ENCODE results near the gene TMEM231. TPM values are rescaled to one million over a fixed set of nuclear protein-coding genes. Genes with fewer than 3 reads are reported as not detected.

The TMEM231 gene
- total and polyA plus RNA-seq, 9 of the 15 experiments (the other 6 are each of a cell fraction or from before 2014, with no cell fraction given) = 1.6 to 27.6 (median 9.1) TPM

DNA sequence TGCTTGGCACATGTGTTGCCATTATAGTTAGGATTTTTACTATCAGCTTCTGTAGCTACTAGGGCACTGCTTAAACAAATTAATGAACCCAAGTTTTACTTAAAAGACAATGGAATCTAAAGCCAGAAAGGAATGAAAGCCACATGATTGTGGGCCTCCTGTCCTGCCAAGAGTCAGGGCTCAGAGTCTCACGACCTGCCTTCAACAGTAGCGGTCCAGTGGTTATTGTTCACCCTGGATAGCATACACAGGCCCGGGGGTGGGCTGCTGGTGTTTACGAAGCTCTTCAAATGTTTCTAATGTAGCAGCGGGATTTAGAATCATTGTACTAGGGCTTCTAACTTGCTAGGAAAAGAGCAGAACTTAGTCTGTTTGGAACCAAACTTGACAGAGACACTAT, 17.9 kb upstream of the TMEM231 start:
- POLR2A ChIA-PET = interaction anchor here (0.6 to 1.7 kb wide), 4 partner anchors 8 to 47 kb away, joined by 3 to 4 read pairs (median 4); partner anchors contain the start of gene GABARAPL2
- no peak for TF ChIP-seq SIN3A (IDR thresholded peaks at IDR 0.05; ENCODE audit: borderline replicate concordance in 2 of 2, control insufficient read depth in 1 of 2, low read depth in 2 of 2, low read length in 2 of 2)
- TF ChIP-seq, protein P1, sequence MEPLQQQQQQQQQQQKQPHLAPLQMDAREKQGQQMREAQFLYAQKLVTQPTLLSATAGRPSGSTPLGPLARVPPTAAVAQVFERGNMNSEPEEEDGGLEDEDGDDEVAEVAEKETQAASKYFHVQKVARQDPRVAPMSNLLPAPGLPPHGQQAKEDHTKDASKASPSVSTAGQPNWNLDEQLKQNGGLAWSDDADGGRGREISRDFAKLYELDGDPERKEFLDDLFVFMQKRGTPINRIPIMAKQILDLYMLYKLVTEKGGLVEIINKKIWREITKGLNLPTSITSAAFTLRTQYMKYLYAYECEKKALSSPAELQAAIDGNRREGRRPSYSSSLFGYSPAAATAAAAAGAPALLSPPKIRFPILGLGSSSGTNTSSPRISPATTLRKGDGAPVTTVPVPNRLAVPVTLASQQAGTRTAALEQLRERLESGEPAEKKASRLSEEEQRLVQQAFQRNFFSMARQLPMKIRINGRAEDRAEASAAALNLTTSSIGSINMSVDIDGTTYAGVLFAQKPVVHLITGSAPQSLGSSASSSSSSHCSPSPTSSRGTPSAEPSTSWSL (CRISPR knock-in tag; IDR thresholded peaks at IDR 0.05; ENCODE audit: borderline replicate concordance) = no peak
- no peak for TF ChIP-seq ZNF57 (CRISPR knock-in tag; IDR thresholded peaks at IDR 0.05)
- TF ChIP-seq CHD1 (IDR thresholded peaks at IDR 0.05; ENCODE audit: low read length) = no peak
- TF ChIP-seq, protein P2, sequence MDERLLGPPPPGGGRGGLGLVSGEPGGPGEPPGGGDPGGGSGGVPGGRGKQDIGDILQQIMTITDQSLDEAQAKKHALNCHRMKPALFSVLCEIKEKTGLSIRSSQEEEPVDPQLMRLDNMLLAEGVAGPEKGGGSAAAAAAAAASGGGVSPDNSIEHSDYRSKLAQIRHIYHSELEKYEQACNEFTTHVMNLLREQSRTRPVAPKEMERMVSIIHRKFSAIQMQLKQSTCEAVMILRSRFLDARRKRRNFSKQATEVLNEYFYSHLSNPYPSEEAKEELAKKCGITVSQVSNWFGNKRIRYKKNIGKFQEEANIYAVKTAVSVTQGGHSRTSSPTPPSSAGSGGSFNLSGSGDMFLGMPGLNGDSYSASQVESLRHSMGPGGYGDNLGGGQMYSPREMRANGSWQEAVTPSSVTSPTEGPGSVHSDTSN (CRISPR knock-in tag; IDR thresholded peaks at IDR 0.05; ENCODE audit: low read depth) = no peak
- TF ChIP-seq, protein P2 (tag; conservative IDR thresholded peaks at IDR 0.05; ENCODE audit: low read depth) = no peak
- TF ChIP-seq, protein P3, sequence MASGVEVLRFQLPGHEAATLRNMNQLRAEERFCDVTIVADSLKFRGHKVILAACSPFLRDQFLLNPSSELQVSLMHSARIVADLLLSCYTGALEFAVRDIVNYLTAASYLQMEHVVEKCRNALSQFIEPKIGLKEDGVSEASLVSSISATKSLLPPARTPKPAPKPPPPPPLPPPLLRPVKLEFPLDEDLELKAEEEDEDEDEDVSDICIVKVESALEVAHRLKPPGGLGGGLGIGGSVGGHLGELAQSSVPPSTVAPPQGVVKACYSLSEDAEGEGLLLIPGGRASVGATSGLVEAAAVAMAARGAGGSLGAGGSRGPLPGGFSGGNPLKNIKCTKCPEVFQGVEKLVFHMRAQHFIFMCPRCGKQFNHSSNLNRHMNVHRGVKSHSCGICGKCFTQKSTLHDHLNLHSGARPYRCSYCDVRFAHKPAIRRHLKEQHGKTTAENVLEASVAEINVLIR (CRISPR knock-in tag; IDR thresholded peaks at IDR 0.05) = no peak
- TF ChIP-seq PYGO2 (tag; IDR thresholded peaks at IDR 0.05) = no peak
- TF ChIP-seq ILK (tag; IDR thresholded peaks at IDR 0.05; ENCODE audit: borderline replicate concordance, low read depth) = no peak
- TF ChIP-seq, protein P4, sequence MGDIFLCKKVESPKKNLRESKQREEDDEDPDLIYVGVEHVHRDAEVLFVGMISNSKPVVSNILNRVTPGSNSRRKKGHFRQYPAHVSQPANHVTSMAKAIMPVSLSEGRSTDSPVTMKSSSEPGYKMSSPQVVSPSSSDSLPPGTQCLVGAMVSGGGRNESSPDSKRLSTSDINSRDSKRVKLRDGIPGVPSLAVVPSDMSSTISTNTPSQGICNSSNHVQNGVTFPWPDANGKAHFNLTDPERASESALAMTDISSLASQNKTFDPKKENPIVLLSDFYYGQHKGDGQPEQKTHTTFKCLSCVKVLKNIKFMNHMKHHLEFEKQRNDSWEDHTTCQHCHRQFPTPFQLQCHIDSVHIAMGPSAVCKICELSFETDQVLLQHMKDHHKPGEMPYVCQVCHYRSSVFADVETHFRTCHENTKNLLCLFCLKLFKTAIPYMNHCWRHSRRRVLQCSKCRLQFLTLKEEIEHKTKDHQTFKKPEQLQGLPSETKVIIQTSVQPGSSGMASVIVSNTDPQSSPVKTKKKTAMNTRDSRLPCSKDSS (IDR thresholded peaks at IDR 0.05; ENCODE audit: low read depth, partially characterized antibody) = no peak
- TF ChIP-seq SAFB2 (IDR thresholded peaks at IDR 0.05; ENCODE audit: borderline replicate concordance, low read depth, low read length, severe bottlenecking) = no peak
- Histone ChIP-seq H3K9me3 (replicated peaks; ENCODE audit: control insufficient read depth, insufficient read depth, low read depth, low read length) (no peaks in the 10 kb centered on the region), H3K4me3 (no peak overlapping the region), H2AFZ (ENCODE audit: low read depth, low read length) (no peak overlapping the region), H3K9ac (ENCODE audit: insufficient read depth in 1 of 2, low read depth in 2 of 2, low read length in 2 of 2) (no peak overlapping the region), H4K20me1 (replicated peaks; ENCODE audit: control insufficient read depth, insufficient read depth, low read length) (peaks cover 5% of the 10 kb centered on the region; the same call in 1 of the 2 replicates), H3K79me2 (ENCODE audit: control insufficient read depth, insufficient read depth, low read length) (peaks cover 11% of the 10 kb centered on the region; the same call in 1 of the 3 replicates), H3K27ac (ENCODE audit: extremely low read depth, low read depth, low read length) (no peak overlapping the region), H3K9me1 (ENCODE audit: control insufficient read depth, insufficient read depth, low read length) (no peaks in the 10 kb centered on the region), H3K36me3 (ENCODE audit: control insufficient read depth, insufficient read depth, low read length) (peaks cover 90% of the 10 kb centered on the region; the same call in 2 of the 3 replicates), H3K4me2 (ENCODE audit: insufficient read depth, low read length) (no peak overlapping the region), H3K4me1 (replicated peaks in 1 of 2; ENCODE audit: control insufficient read depth in 2 of 2, insufficient read depth in 2 of 2, low read length in 2 of 2) (peaks cover 19 to 26% of the 10 kb centered on the region in 2 experiments; a peak in 3 of 5 replicates), H3K27me3 (ENCODE audit: control insufficient read depth in 2 of 2, insufficient read depth in 2 of 2, low read length in 2 of 2) (no peaks in the 10 kb centered on the region)
- in situ Hi-C loops (cut with MboI) = no loop called here
- ATAC-seq (no peak), FAIRE-seq (no peak), DNase-seq (ENCODE audit: extremely low read depth in 1 of 4, low spot score in 3 of 4) (no peak)
- WGBS (ENCODE audit: insufficient coverage, low coverage, missing lambda C conversion rate) = 89% methylated on average over 5 of the region's 5 CpGs
- BruUV-seq (replicated peaks) = no TSS peak
- CTCF ChIA-PET (ENCODE audit: low intra/inter-chr PET ratio) = no interaction called here
- intact Hi-C loops (cut with micrococcal nuclease) = no loop called here
